Ascending aorta (tissue), 2 donors: ENCODE results near the gene APRT. TPM values are rescaled to one million over a fixed set of nuclear protein-coding genes. Genes with fewer than 3 reads are reported as not detected.

Experiments used
- DNase-seq, 2 donors: peaks; one replicate each; pipeline ENCODE4 v3.0.0-alpha.2; 2019; ENCODE audit warnings: low spot score in 2 of 2
- H3K27ac ChIP-seq, 2 donors: fragments of 200-600 bp; sonication (generic); one replicate each; pipeline ENCODE4 v1.5.1; 2016 to 2017; ENCODE audit warnings: mild to moderate bottlenecking in 1 of 2
- H3K27me3 ChIP-seq: fragments of 200-600 bp; sonication (generic); one replicate; pipeline ENCODE4 v1.5.1; 2017
- H3K36me3 ChIP-seq, 2 donors: fragments of 200-600 bp; sonication (generic); one replicate each; pipeline ENCODE4 v1.5.1; 2016
- H3K4me1 ChIP-seq, 2 donors: fragments of 200-600 bp; sonication (generic); one replicate each; pipeline ENCODE4 v1.5.1; 2016 to 2017; ENCODE audit warnings: mild to moderate bottlenecking in 1 of 2
- H3K4me3 ChIP-seq, 2 donors: fragments of 200-600 bp; sonication (generic); one replicate each; pipeline ENCODE4 v1.5.1; 2016 to 2017; ENCODE audit warnings: mild to moderate bottlenecking in 1 of 2
- H3K9me3 ChIP-seq, 2 donors: fragments of 200-600 bp; sonication (generic); one replicate each; pipeline ENCODE4 v1.5.1; 2016
- CTCF ChIP-seq, 3 experiments: fragments of 200-600 bp in 2 of 3; fragments of 450-650 bp in 1 of 3; sonication (generic) in 2 of 3; IDR thresholded peaks; one replicate each; pipeline ENCODE4 v1.5.1; 2016 to 2019; ENCODE audit warnings: antibody characterized with exemption in 3 of 3, mild to moderate bottlenecking in 1 of 3, moderate library complexity in 1 of 3
- intact Hi-C: fragments of 100-400 bp; cut with DNase I; formaldehyde crosslinking; loops from one replicate; pipeline ENCODE4 v1.15.1; 2023
- total RNA-seq: library from RNA; depleted of rRNA; stranded (reverse); fragments of >200 nt; gene quantifications from one replicate; pipeline ENCODE4 v1.1.0, GENCODE V29; 2016

Gene APRT
- total RNA-seq, 1 donor from 2014 or later: 305 TPM

- intact Hi-C loops: no loop called here
- no peaks in the 10 kb centered on the region for H3K36me3 ChIP-seq
- no peak for DNase-seq
- H3K27ac ChIP-seq: no peak overlapping the region
- no peaks in the 10 kb centered on the region for H3K27me3 ChIP-seq
- H3K4me1 ChIP-seq: peaks cover 0 to 11% of the 10 kb centered on the region in 2 donors
- H3K9me3 ChIP-seq: no peaks in the 10 kb centered on the region
- no peak for TF ChIP-seq CTCF (IDR thresholded peaks at IDR 0.05)
- H3K4me3 ChIP-seq: no peak overlapping the region
Observed at GRCh38 chr16:88799569-88800276, 12.0 kb downstream of the APRT start.

GRCh38 chr16:88798772-88799455, 12.8 kb downstream of the APRT start:
- intact Hi-C loops: no loop called here
- DNase-seq: no peak
- Histone ChIP-seq H3K4me3 (no peak overlapping the region), H3K27ac (no peak overlapping the region), H3K9me3 (no peaks in the 10 kb centered on the region), H3K4me1 (peaks cover 0 to 3% of the 10 kb centered on the region in 2 donors), H3K27me3 (no peaks in the 10 kb centered on the region), H3K36me3 (no peaks in the 10 kb centered on the region)
- TF ChIP-seq CTCF (IDR thresholded peaks at IDR 0.05): no peak

GRCh38 chr16:88798073-88798472, 13.7 kb downstream of the APRT start:
- no peaks in the 10 kb centered on the region for H3K9me3 ChIP-seq
- intact Hi-C loops: no loop called here
- no peak for TF ChIP-seq CTCF (IDR thresholded peaks at IDR 0.05)
- no peak overlapping the region for H3K4me3 ChIP-seq
- H3K4me1 ChIP-seq: peaks cover 0 to 2% of the 10 kb centered on the region in 2 donors
- no peak for DNase-seq
- no peaks in the 10 kb centered on the region for H3K36me3 ChIP-seq
- no peaks in the 10 kb centered on the region for H3K27me3 ChIP-seq
- no peak overlapping the region for H3K27ac ChIP-seq

- Histone ChIP-seq H3K4me3 (no peak overlapping the region), H3K4me1 (no peaks in the 10 kb centered on the region), H3K27ac (no peak overlapping the region), H3K9me3 (no peaks in the 10 kb centered on the region), H3K36me3 (no peaks in the 10 kb centered on the region), H3K27me3 (no peaks in the 10 kb centered on the region)
- TF ChIP-seq CTCF (IDR thresholded peaks at IDR 0.05): no peak
- intact Hi-C loops: no loop called here
- no peak for DNase-seq
Observed at GRCh38 chr16:88796278-88796677, 15.4 kb downstream of the APRT start.

- H3K9me3 ChIP-seq: no peaks in the 10 kb centered on the region
- no peak overlapping the region for H3K27ac ChIP-seq
- peaks cover 0 to 3% of the 10 kb centered on the region in 2 donors for H3K4me1 ChIP-seq
- no peak for TF ChIP-seq CTCF (IDR thresholded peaks at IDR 0.05)
- no peak overlapping the region for H3K4me3 ChIP-seq
- H3K27me3 ChIP-seq: no peaks in the 10 kb centered on the region
- H3K36me3 ChIP-seq: no peaks in the 10 kb centered on the region
- intact Hi-C loops: no loop called here
- no peak for DNase-seq
Observed at GRCh38 chr16:88793251-88793954, 18.3 kb downstream of the APRT start.
